ENCODE measurements around the gene TPM1. TPM values are rescaled to one million over a fixed set of nuclear protein-coding genes. Genes with fewer than 3 reads are reported as not detected.

The TPM1 gene
- polyA plus RNA-seq, 1 of the 3 experiments (the other 2 are of a cell fraction): 1,371 TPM

GRCh38 chr15:63107895-63108546 lies 65.5 kb downstream of the TPM1 start (continued):
- TF ChIP-seq CTCF (IDR thresholded peaks at IDR 0.05) (no peak), YY1 (IDR thresholded peaks at IDR 0.05; ENCODE audit: low read depth) (no peak), EZH2phosphoT487 (IDR thresholded peaks at IDR 0.05; ENCODE audit: borderline replicate concordance, low read depth) (no peak), MEF2A (IDR thresholded peaks at IDR 0.05; ENCODE audit: borderline replicate concordance, low read depth) (peak; percentile 60; the same call in 1 of the 2 replicates), TAF1 (IDR thresholded peaks at IDR 0.05; ENCODE audit: borderline replicate concordance, low read depth, low read length) (peak; percentile 15; the same call in 1 of the 2 replicates), MXI1 (IDR thresholded peaks at IDR 0.05; ENCODE audit: low read depth, low read length) (no peak), FOSL2 (IDR thresholded peaks at IDR 0.05; ENCODE audit: borderline replicate concordance, low read depth) (peak; percentile 89), REST (IDR thresholded peaks at IDR 0.05; ENCODE audit: low read depth, low read length) (peak; percentile 50; the same call in 1 of the 2 replicates), TCF12 (IDR thresholded peaks at IDR 0.05) (peak; percentile 96), EP300 (IDR thresholded peaks at IDR 0.05; ENCODE audit: borderline replicate concordance in 1 of 2, low read depth in 1 of 2, low read length in 1 of 2) (peak; percentile 38 to 96; a peak in 3 of 4 replicates), TEAD4 (IDR thresholded peaks at IDR 0.05; ENCODE audit: borderline replicate concordance, insufficient read depth) (peak; percentile 100), NFIC (IDR thresholded peaks at IDR 0.05; ENCODE audit: borderline replicate concordance) (peak; percentile 99), JUND (IDR thresholded peaks at IDR 0.05) (peak; percentile 93), RXRA (IDR thresholded peaks at IDR 0.05; ENCODE audit: borderline replicate concordance, low read depth) (peak; percentile 87), CHD2 (IDR thresholded peaks at IDR 0.05; ENCODE audit: low read length, partially characterized antibody) (no peak), GABPA (IDR thresholded peaks at IDR 0.05; ENCODE audit: low read depth) (no peak), POLR2AphosphoS5 (IDR thresholded peaks at IDR 0.05; ENCODE audit: low read depth, low read length) (peak; percentile 78), USF2 (IDR thresholded peaks at IDR 0.05; ENCODE audit: borderline replicate concordance, low read depth, low read length) (no peak), SIN3A (IDR thresholded peaks at IDR 0.05; ENCODE audit: borderline replicate concordance, low read depth, low read length) (peak; percentile 69; the same call in 1 of the 2 replicates), NRF1 (IDR thresholded peaks at IDR 0.05; ENCODE audit: low read depth, low read length) (no peak), FOXM1 (IDR thresholded peaks at IDR 0.05; ENCODE audit: low read depth) (peak; percentile 86; the same call in 1 of the 2 replicates)
